UCSD-AML1 (cell line): ENCODE data around the gene MAGEA6.
"Not testable (repeated sequence)": the region's sequence is repeated elsewhere in the genome, so short reads cannot be mapped to it uniquely, and the experiment has no call there.

Source experiments
- DNase-seq: peaks from one replicate; lab custom pipeline; 2025; ENCODE audit not compliant: unreplicated experiment; lab: John Stamatoyannopoulos, UW

The MAGEA6 gene

DNA sequence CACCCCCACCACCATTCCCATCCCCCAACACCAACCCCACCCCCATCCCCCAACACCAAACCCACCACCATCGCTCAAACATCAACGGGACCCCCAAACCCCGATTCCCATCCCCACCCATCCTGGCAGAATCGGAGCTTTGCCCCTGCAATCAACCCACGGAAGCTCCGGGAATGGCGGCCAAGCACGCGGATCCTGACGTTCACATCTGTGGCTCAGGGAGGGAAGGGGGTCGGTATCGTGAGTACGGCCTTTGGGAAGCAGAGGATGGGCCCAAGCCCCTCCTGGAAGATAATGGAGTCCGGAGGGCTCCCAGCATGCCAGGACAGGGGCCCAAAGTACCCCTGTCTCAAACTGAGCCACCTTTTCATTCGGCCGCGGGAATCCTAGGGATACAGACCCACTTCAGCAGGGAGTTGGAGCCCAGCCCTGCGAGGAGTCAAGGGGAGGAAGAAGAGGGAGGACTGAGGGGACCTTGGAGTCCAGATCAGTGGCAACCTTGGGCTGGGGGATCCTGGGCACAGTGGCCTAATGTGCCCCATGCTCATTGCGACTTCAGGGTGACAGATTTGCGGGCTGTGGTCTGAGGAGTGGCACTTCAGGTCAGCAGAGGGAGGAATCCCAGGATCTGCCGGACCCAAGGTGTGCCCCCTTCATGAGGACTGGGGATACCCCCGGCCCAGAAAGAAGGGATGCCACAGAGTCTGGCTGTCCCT is 35.2 kb downstream of the MAGEA6 start:
- DNase-seq = not testable (repeated sequence)

DNA sequence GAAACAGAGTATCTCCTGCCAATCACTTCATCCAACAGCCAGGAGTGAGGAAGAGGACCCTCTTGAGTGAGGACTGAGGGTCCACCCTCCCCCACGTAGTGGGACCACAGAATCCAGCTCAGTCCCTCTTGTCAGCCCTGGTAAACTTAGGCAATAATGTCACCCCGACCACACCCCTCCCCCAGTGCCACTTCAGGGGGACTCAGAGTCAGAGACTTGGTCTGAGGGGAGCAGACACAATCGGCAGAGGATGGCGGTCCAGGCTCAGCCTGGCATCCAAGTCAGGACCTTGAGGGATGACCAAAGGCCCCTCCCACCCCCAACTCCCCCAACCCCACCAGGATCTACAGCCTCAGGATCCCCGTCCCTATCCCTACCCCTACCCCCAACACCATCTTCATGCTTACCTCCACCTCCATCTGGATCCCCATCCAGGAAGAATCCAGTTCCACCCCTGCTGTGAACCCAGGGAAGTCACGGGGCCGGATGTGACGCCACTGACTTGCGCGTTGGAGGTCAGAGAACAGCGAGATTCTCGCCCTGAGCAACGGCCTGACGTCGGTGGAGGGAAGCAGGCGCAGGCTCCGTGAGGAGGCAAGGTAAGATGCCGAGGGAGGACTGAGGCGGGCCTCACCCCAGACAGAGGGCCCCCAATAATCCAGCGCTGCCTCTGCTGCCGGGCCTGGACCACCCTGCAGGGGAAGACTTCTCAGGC is 36.1 kb downstream of the MAGEA6 start, which contains the start of the genes CSAG1 and MAGEA12:
TSS of gene CSAG1 (minus strand) at position 461 of the 715 bp plus-strand sequence. CDS start 1,261 bp downstream, outside the sequence.
TSS of gene MAGEA12 (plus strand) at position 497 of the 715 bp plus-strand sequence. CDS start 2,405 bp downstream, outside the sequence.
- DNase-seq = no peak

DNA sequence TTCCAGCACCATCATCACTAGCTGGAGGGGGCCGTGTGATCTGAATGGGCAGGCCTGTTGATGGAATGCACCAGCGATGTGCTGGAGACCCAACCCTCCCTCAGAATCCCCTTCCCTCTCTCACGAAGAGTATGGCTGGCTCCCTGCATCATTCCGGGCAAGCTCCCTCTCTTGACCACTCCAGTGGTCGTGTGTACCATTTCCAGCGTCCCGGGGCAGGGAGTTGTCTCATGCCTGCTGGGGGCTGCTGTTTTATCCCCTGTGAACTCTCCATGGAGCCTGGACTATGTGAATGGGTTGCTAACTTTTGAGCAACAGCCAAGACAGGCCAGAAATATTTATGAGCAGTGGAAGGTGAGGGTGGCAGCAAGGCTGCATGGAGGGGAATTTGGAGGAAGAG is 44.1 kb downstream of the MAGEA6 start:
- DNase-seq = no peak
